Trophoblast cell (in vitro differentiated cells and primary cell): ENCODE measurements around the gene CCDC73.
"Not testable (repeated sequence)": the region's sequence is repeated elsewhere in the genome, so short reads cannot be mapped to it uniquely, and the experiment has no call there.

ENCODE experiments used
- DNase-seq, 2 donors: peaks; one replicate each; pipeline ENCODE4 v3.0.0-alpha.2; 2016
- H2AFZ ChIP-seq: 2 replicates; pipeline ENCODE4 v1.6.1; 2013; ENCODE audit warnings: low read length, moderate library complexity, mild to moderate bottlenecking; ENCODE audit not compliant: insufficient read depth, poor library complexity
- H2AK5ac ChIP-seq: 2 replicates; pipeline ENCODE4 v1.6.1; 2013; ENCODE audit warnings: mild to moderate bottlenecking, low read length
- H2BK120ac ChIP-seq: 2 replicates; pipeline ENCODE4 v1.6.1; 2013; ENCODE audit warnings: low read length, mild to moderate bottlenecking, moderate library complexity; ENCODE audit not compliant: insufficient read depth, poor library complexity
- H2BK12ac ChIP-seq: 2 replicates; pipeline ENCODE4 v1.6.1; 2013; ENCODE audit warnings: mild to moderate bottlenecking, low read length, moderate library complexity
- H2BK5ac ChIP-seq: 2 replicates; pipeline ENCODE4 v1.6.1; 2013; ENCODE audit warnings: low read length, low read depth, moderate library complexity, mild to moderate bottlenecking; ENCODE audit not compliant: poor library complexity
- H3K14ac ChIP-seq: 2 replicates; pipeline ENCODE4 v1.6.1; 2013; ENCODE audit warnings: mild to moderate bottlenecking, low read length
- H3K18ac ChIP-seq: 2 replicates; pipeline ENCODE4 v1.6.1; 2013; ENCODE audit warnings: mild to moderate bottlenecking, low read length
- H3K23ac ChIP-seq: 2 replicates; pipeline ENCODE4 v1.6.1; 2013; ENCODE audit warnings: low read length
- H3K27ac ChIP-seq: 2 replicates; pipeline ENCODE4 v1.5.1; 2013; ENCODE audit warnings: low read depth, mild to moderate bottlenecking, inconsistent platforms, low read length, moderate library complexity
- H3K27me3 ChIP-seq: 2 replicates; pipeline ENCODE4 v1.6.1; 2013; ENCODE audit warnings: inconsistent platforms, mild to moderate bottlenecking, low read length, moderate library complexity; ENCODE audit not compliant: insufficient read depth
- H3K36me3 ChIP-seq, 2 experiments: 1 replicate in 1 of 2; 2 replicates in 1 of 2; pipeline ENCODE4 v1.6.1; 2013; ENCODE audit warnings: low read length in 2 of 2, mild to moderate bottlenecking in 2 of 2, moderate library complexity in 1 of 2; ENCODE audit not compliant: insufficient read depth in 2 of 2, control insufficient read depth in 1 of 2
- H3K4ac ChIP-seq: 2 replicates; pipeline ENCODE4 v1.6.1; 2013; ENCODE audit warnings: low read depth, mild to moderate bottlenecking, low read length, moderate library complexity
- H3K4me1 ChIP-seq, 2 experiments: 1 replicate in 1 of 2; 2 replicates in 1 of 2; pipeline ENCODE4 v1.6.1; 2013; ENCODE audit warnings: low read length in 2 of 2, mild to moderate bottlenecking in 2 of 2, moderate library complexity in 1 of 2; ENCODE audit not compliant: insufficient read depth in 2 of 2, control insufficient read depth in 1 of 2
- H3K4me2 ChIP-seq: 2 replicates; pipeline ENCODE4 v1.6.1; 2013; ENCODE audit warnings: inconsistent platforms, mild to moderate bottlenecking, low read length, moderate library complexity
- H3K4me3 ChIP-seq: 2 replicates; pipeline ENCODE4 v1.5.1; 2013; ENCODE audit warnings: mild to moderate bottlenecking, low read depth, low read length, inconsistent platforms
- H3K79me1 ChIP-seq: one replicate; pipeline ENCODE4 v1.6.1; 2013; ENCODE audit warnings: low read length
- H3K79me2 ChIP-seq: 2 replicates; pipeline ENCODE4 v1.6.1; 2013; ENCODE audit warnings: low read length, mild to moderate bottlenecking; ENCODE audit not compliant: control insufficient read depth, insufficient read depth, poor library complexity
- H3K9ac ChIP-seq: 2 replicates; pipeline ENCODE4 v1.6.1; 2013; ENCODE audit warnings: mild to moderate bottlenecking, low read length
- H3K9me3 ChIP-seq: 2 replicates; pipeline ENCODE4 v1.6.1; 2013; ENCODE audit warnings: low read depth, mild to moderate bottlenecking, control low read depth, inconsistent platforms, low read length; ENCODE audit not compliant: insufficient read depth
- H4K12ac ChIP-seq: 2 replicates; pipeline ENCODE4 v1.6.1; 2013; ENCODE audit warnings: low read depth, mild to moderate bottlenecking, low read length, moderate library complexity
- H4K8ac ChIP-seq: 2 replicates; pipeline ENCODE4 v1.6.1; 2013; ENCODE audit warnings: low read depth, mild to moderate bottlenecking, low read length, moderate library complexity
- H4K91ac ChIP-seq: one replicate; pipeline ENCODE4 v1.6.1; 2013; ENCODE audit warnings: low read depth, mild to moderate bottlenecking, low read length, moderate library complexity
- WGBS: extraction: QIAGEN DNeasy Blood & Tissue Kit; methylation state at CpG from one replicate; pipeline ENCODE4 v1.1.7; 2013; ENCODE audit warnings: missing lambda C conversion rate; ENCODE audit not compliant: insufficient read length, insufficient coverage; ENCODE audit errors: extremely low coverage; 5-methylcytosine and 5-hydroxymethylcytosine counted together

CCDC73 gene

DNA sequence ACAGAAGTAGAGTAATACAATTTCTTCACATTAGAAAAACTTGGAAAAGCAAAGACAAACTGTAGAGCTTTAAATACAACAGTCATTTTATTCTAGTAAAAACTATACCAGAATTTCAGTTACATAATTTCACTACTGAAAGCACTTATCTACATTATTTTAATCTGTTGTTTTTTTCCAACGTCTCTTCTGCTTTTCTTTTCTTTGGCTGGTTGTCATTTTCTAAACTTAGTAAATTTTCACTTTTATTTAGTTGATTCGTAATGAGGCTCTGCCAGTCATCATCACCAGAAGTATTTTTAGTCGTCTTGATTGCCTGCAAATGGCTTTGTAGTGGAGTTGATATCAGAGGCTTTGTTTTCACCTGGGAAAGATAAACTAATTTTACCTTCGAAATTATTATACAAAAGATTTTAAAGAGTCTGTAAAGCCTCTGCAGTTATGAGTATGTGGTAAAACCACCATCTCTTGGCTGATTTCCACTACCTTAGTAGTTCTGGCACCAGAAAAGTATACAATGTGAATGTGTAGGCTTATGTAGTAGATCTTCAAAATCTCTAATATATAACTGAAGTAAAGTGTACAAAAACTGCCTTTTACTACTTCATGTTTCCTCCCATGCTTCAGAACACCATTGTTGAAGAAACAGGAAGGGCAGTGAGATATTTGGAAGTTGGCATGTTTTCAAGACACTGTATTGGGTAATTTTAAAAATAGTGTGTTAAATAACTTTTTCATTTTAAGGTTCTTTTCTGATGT lies 191.6 kb downstream of the CCDC73 start:
- no peaks in the 10 kb centered on the region for H3K4me1 ChIP-seq
- no peak overlapping the region for H3K23ac ChIP-seq
- H3K4ac ChIP-seq: no peak overlapping the region
- H4K8ac ChIP-seq: no peak overlapping the region
- H3K79me2 ChIP-seq: no peaks in the 10 kb centered on the region
- no peaks in the 10 kb centered on the region for H3K79me1 ChIP-seq
- H3K36me3 ChIP-seq: peaks cover 5 to 6% of the 10 kb centered on the region in 2 experiments
- no peak overlapping the region for H2AFZ ChIP-seq
- H3K18ac ChIP-seq: no peak overlapping the region
- no peak overlapping the region for H2BK12ac ChIP-seq
- H4K91ac ChIP-seq: no peak overlapping the region
- no peak overlapping the region for H3K14ac ChIP-seq
- H3K27ac ChIP-seq: no peak overlapping the region
- no peak overlapping the region for H3K4me3 ChIP-seq
- no CpG with 5 or more reads among the region's 4 CpGs for WGBS
- H3K4me2 ChIP-seq: no peak overlapping the region
- no peak overlapping the region for H2BK120ac ChIP-seq
- H2AK5ac ChIP-seq: no peak overlapping the region
- DNase-seq: no peak
- no peaks in the 10 kb centered on the region for H3K27me3 ChIP-seq
- no peak overlapping the region for H4K12ac ChIP-seq
- no peak overlapping the region for H2BK5ac ChIP-seq
- H3K9ac ChIP-seq: no peak overlapping the region
- no peaks in the 10 kb centered on the region for H3K9me3 ChIP-seq

DNA sequence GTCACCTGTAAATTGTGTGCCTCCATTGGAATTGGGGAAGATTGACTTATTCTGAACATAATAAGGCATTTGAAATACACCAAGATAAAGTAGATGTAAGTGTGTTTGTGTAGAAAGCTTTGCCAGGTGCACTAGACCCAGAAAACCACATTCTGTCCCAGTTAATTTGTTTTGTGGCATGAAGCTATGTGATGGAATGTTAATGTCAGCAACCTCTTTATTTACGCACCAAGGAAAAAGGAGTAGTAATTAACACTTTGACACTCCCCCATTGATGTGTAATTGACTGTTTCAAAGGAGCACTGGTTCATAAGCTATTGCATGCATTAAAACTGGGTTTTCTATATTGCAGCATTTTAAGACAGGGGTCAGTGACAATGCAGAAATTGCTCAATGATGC lies 196.5 kb downstream of the CCDC73 start:
- H3K14ac ChIP-seq: no peak overlapping the region
- H2AK5ac ChIP-seq: no peak overlapping the region
- no peak overlapping the region for H3K23ac ChIP-seq
- no peak overlapping the region for H4K91ac ChIP-seq
- H3K4me2 ChIP-seq: no peak overlapping the region
- no peak for DNase-seq
- peaks cover 10 to 22% of the 10 kb centered on the region in 2 experiments for H3K36me3 ChIP-seq
- H4K8ac ChIP-seq: no peak overlapping the region
- H2BK12ac ChIP-seq: no peak overlapping the region
- no peaks in the 10 kb centered on the region for H3K79me1 ChIP-seq
- no peak overlapping the region for H2BK120ac ChIP-seq
- no peak overlapping the region for H3K27ac ChIP-seq
- H3K9ac ChIP-seq: no peak overlapping the region
- H3K4me3 ChIP-seq: no peak overlapping the region
- no peaks in the 10 kb centered on the region for H3K27me3 ChIP-seq
- no peaks in the 10 kb centered on the region for H3K4me1 ChIP-seq
- no peak overlapping the region for H2AFZ ChIP-seq
- H4K12ac ChIP-seq: no peak overlapping the region
- H3K4ac ChIP-seq: no peak overlapping the region
- no peaks in the 10 kb centered on the region for H3K9me3 ChIP-seq
- no peak overlapping the region for H3K18ac ChIP-seq
- no peaks in the 10 kb centered on the region for H3K79me2 ChIP-seq
- WGBS: no CpG with 5 or more reads among the region's 1 CpG
- no peak overlapping the region for H2BK5ac ChIP-seq

DNA sequence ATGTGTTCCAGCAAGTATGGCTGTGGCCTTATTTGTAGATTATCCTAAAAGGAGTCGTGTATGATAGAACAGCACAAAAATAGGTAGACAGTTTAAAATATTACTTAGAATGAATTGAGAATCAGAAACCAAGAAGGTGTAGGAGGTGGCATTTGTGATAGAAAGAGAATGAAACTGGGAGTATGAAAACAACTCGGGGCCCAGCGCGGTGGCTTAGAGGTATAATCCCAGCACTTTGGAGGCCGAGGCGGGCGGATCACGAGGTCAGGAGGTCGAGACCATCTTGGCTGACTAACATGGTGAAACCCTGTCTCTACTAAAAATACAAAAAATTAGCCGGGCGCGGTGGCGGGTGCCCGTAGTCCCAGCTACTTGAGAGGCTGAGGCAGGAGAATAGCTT lies 198.3 kb downstream of the CCDC73 start:
- not testable (repeated sequence) for H2BK5ac ChIP-seq, H2AFZ ChIP-seq, H3K27me3 ChIP-seq, H3K4ac ChIP-seq, H2BK12ac ChIP-seq, H3K23ac ChIP-seq, H3K4me2 ChIP-seq, DNase-seq, H3K9ac ChIP-seq, H4K8ac ChIP-seq, H3K79me2 ChIP-seq, H4K91ac ChIP-seq, H3K27ac ChIP-seq, H2BK120ac ChIP-seq, H3K4me3 ChIP-seq, H4K12ac ChIP-seq, H3K4me1 ChIP-seq, H3K9me3 ChIP-seq, H3K14ac ChIP-seq, H2AK5ac ChIP-seq, H3K18ac ChIP-seq, H3K79me1 ChIP-seq
- WGBS: no CpG with 5 or more reads among the region's 14 CpGs
- peaks cover 15 to 35% of the 10 kb centered on the region in 2 experiments for H3K36me3 ChIP-seq

DNA sequence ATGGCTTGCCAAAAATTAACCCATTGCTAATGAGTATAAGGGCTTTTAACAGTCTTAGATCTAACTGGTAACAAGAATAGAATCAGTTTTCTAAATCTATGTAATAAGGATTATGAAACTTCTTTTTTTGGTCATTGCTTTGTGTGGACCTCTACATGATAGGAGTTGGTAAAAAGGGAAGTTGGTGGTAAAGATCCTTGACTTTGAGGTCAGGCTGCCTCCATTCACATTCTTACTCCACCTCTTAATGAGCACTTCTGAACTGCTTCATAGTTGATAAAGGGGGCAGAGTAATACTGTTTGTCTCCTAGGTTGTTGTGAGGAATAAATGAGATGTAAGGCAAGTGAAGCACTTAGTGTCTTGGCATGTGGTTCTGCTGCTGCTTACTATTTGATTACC lies 200.2 kb downstream of the CCDC73 start:
- no peak overlapping the region for H3K27ac ChIP-seq
- H3K23ac ChIP-seq: no peak overlapping the region
- no peaks in the 10 kb centered on the region for H3K79me1 ChIP-seq
- H3K4me3 ChIP-seq: no peak overlapping the region
- no peak overlapping the region for H3K18ac ChIP-seq
- H2AFZ ChIP-seq: no peak overlapping the region
- H2BK120ac ChIP-seq: no peak overlapping the region
- no peak for DNase-seq
- no peak overlapping the region for H3K9ac ChIP-seq
- H3K14ac ChIP-seq: no peak overlapping the region
- H4K8ac ChIP-seq: no peak overlapping the region
- H3K36me3 ChIP-seq: peaks cover 20 to 45% of the 10 kb centered on the region in 2 experiments
- H2BK5ac ChIP-seq: no peak overlapping the region
- H3K79me2 ChIP-seq: no peaks in the 10 kb centered on the region
- no peaks in the 10 kb centered on the region for H3K27me3 ChIP-seq
- H3K4me1 ChIP-seq: no peaks in the 10 kb centered on the region
- no peak overlapping the region for H4K12ac ChIP-seq
- no peaks in the 10 kb centered on the region for H3K9me3 ChIP-seq
- no peak overlapping the region for H3K4ac ChIP-seq
- no peak overlapping the region for H2BK12ac ChIP-seq
- H3K4me2 ChIP-seq: no peak overlapping the region
- H4K91ac ChIP-seq: no peak overlapping the region
- no peak overlapping the region for H2AK5ac ChIP-seq
